GM18517 (cell line): ENCODE results near the gene ARHGEF16.

Source experiments
- ATAC-seq: cut with Tn5 transposase; IDR thresholded peaks from one replicate; pipeline ENCODE4 v1.9.1; 2021; ENCODE audit warnings: mild to moderate bottlenecking, moderate library complexity; ENCODE audit not compliant: unreplicated experiment

The ARHGEF16 gene

GRCh38 chr1:3420218-3420951 lies 34.1 kb upstream of the ARHGEF16 start:
- no peak for ATAC-seq

GRCh38 chr1:3422638-3423037 lies 31.8 kb upstream of the ARHGEF16 start:
- ATAC-seq: no peak

- ATAC-seq: no peak
Observed at GRCh38 chr1:3423245-3423829, 31.1 kb upstream of the ARHGEF16 start.

- no peak for ATAC-seq
Observed at GRCh38 chr1:3423896-3424611, 30.4 kb upstream of the ARHGEF16 start.

GRCh38 chr1:3425486-3426215 lies 28.8 kb upstream of the ARHGEF16 start:
- no peak for ATAC-seq

GRCh38 chr1:3426956-3427535 lies 27.4 kb upstream of the ARHGEF16 start:
- no peak for ATAC-seq

GRCh38 chr1:3427711-3428704 lies 26.5 kb upstream of the ARHGEF16 start:
- ATAC-seq: no peak

- no peak for ATAC-seq
Observed at GRCh38 chr1:3428899-3429298, 25.6 kb upstream of the ARHGEF16 start.

- no peak for ATAC-seq
Observed at GRCh38 chr1:3429320-3429719, 25.1 kb upstream of the ARHGEF16 start.

- no peak for ATAC-seq
Observed at GRCh38 chr1:3429766-3430165, 24.7 kb upstream of the ARHGEF16 start.

- ATAC-seq: no peak
Observed at GRCh38 chr1:3430406-3430805, 24.1 kb upstream of the ARHGEF16 start.

- no peak for ATAC-seq
Observed at GRCh38 chr1:3430820-3431219, 23.6 kb upstream of the ARHGEF16 start.

- ATAC-seq: no peak
Observed at GRCh38 chr1:3431266-3431665, 23.2 kb upstream of the ARHGEF16 start.

GRCh38 chr1:3431686-3432085 lies 22.8 kb upstream of the ARHGEF16 start:
- ATAC-seq: no peak

- no peak for ATAC-seq
Observed at GRCh38 chr1:3432306-3432705, 22.2 kb upstream of the ARHGEF16 start.

- no peak for ATAC-seq
Observed at GRCh38 chr1:3433076-3433475, 21.4 kb upstream of the ARHGEF16 start.

GRCh38 chr1:3433596-3434320 lies 20.7 kb upstream of the ARHGEF16 start:
- ATAC-seq: no peak

GRCh38 chr1:3434406-3435110 lies 19.9 kb upstream of the ARHGEF16 start:
- no peak for ATAC-seq

- no peak for ATAC-seq
Observed at GRCh38 chr1:3435666-3436065, 18.8 kb upstream of the ARHGEF16 start.
